Measurements from ENCODE around the gene ZNF148. TPM values are rescaled to one million over a fixed set of nuclear protein-coding genes. Genes with fewer than 3 reads are reported as not detected.

ZNF148 gene
- total and polyA plus RNA-seq, 2 of the 4 experiments (the other 2 are of a cell fraction), result 9.4 to 65.2 TPM

DNA sequence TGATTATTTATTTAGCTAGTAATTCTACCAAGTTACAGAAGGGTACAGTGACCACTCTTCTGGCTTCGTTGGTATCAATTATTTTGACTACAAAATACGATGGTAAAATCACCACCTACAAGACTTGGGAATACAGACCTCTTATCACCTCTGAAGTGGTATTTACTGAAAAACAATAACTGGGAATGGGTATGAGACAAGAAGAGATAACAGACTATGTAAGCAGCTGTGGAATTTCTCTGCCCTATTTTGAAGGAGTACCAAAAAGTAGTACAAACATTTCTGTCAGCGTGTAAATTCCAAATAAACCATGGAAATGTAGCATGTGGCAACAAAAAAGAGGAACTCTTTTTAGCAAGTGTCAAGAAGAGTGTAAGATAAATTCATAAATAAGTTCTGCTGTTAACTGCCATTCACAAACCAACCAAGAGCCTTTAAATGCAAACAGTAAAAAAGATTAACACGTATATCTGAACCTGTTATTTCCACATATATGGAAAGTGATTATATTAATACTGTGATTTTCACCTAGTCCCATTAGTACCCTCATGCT lies 85.6 kb downstream of the ZNF148 start:
- Histone ChIP-seq H4K91ac (ENCODE audit: insufficient read depth, low read depth, low read length) (no peak overlapping the region), H4K8ac (ENCODE audit: low read depth in 2 of 2, low read length in 2 of 2) (no peak overlapping the region), H2BK20ac (ENCODE audit: low read depth, low read length) (no peak overlapping the region), H2BK15ac (ENCODE audit: low read depth, low read length) (no peak overlapping the region), H2BK5ac (ENCODE audit: low read depth, low read length, poor library complexity, severe bottlenecking) (no peak overlapping the region), H3K4me3 (ENCODE audit: insufficient read depth, low read depth, low read length) (no peak overlapping the region), H3K79me1 (ENCODE audit: low read depth in 1 of 2, low read length in 2 of 2) (peaks cover 27 to 67% of the 10 kb centered on the region in 2 experiments), H3K18ac (ENCODE audit: low read depth, low read length) (no peak overlapping the region), H3K9me1 (ENCODE audit: insufficient read depth, low read length) (no peaks in the 10 kb centered on the region), H3K9me3 (ENCODE audit: control insufficient read depth, insufficient read depth, low read length) (no peaks in the 10 kb centered on the region), H3K14ac (replicated peaks; ENCODE audit: low read depth, low read length) (no peak overlapping the region), H3K23ac (ENCODE audit: low read depth, low read length) (no peak overlapping the region), H3K27me3 (ENCODE audit: control insufficient read depth, insufficient read depth, low read length) (no peaks in the 10 kb centered on the region), H2AFZ (replicated peaks; ENCODE audit: low read length, poor library complexity) (no peak overlapping the region), H4K5ac (ENCODE audit: low read depth, low read length) (no peak overlapping the region), H2AK9ac (replicated peaks; ENCODE audit: low read depth, low read length, poor library complexity) (no peak overlapping the region), H4K20me1 (ENCODE audit: insufficient read depth, low read length) (peaks cover 12% of the 10 kb centered on the region; the same call in 1 of the 2 replicates), H2AK5ac (ENCODE audit: low read depth, low read length) (no peak overlapping the region), H2BK120ac (ENCODE audit: low read depth, low read length) (no peak overlapping the region), H3K4ac (ENCODE audit: low read depth, low read length) (no peak overlapping the region), H3K9ac (ENCODE audit: low read depth, low read length) (no peak overlapping the region), H3K4me1 (ENCODE audit: control insufficient read depth, insufficient read depth, low read length) (no peaks in the 10 kb centered on the region), H3K56ac (ENCODE audit: extremely low read depth, insufficient read depth, low read length) (no peak overlapping the region), H3K27ac (ENCODE audit: insufficient read depth, low read length) (no peak overlapping the region), H3K36me3 (ENCODE audit: control insufficient read depth, insufficient read depth, low read length) (peaks cover 5% of the 10 kb centered on the region), H3K4me2 (ENCODE audit: low read depth, low read length) (no peak overlapping the region)
- DNase-seq, result no peak
- dilution Hi-C loops (cut with HindIII; ENCODE audit: low sequenced_read_pairs, unreplicated experiment), result no loop called here
- CTCF ChIA-PET, result no interaction called here
- POLR2A ChIA-PET (ENCODE audit: unreplicated experiment), result no interaction called here
- in situ Hi-C loops (cut with MboI; ENCODE audit: low sequenced_read_pairs), result no loop called here
- TF ChIP-seq RAD21 (IDR thresholded peaks at IDR 0.05; ENCODE audit: low read length) (no peak), NFE2L2 (IDR thresholded peaks at IDR 0.05; ENCODE audit: low read depth, low read length) (no peak), FOS (IDR thresholded peaks at IDR 0.05; ENCODE audit: low read depth, low read length) (no peak), BHLHE40 (IDR thresholded peaks at IDR 0.05; ENCODE audit: low read depth, low read length) (no peak), RFX5 (IDR thresholded peaks at IDR 0.05; ENCODE audit: low read depth, low read length) (no peak), MAFK (IDR thresholded peaks at IDR 0.05; ENCODE audit: low read depth, low read length) (no peak), CHD1 (IDR thresholded peaks at IDR 0.05; ENCODE audit: low read depth, low read length) (no peak), RCOR1 (IDR thresholded peaks at IDR 0.05; ENCODE audit: insufficient replicate concordance, low read length) (no peak)
- BruUV-seq (replicated peaks), result no TSS peak
- no peak for ATAC-seq (ENCODE audit: low read depth)
- WGBS, 2 experiments (ENCODE audit: extremely low coverage in 2 of 2, insufficient read length in 1 of 2), result no CpG with 5 or more reads among the region's 4 CpGs
- intact Hi-C loops (cut with micrococcal nuclease), result no loop called here

Data from IMR-90 (cell line).